ENCODE data around the gene MAP3K7. TPM values are rescaled to one million over a fixed set of nuclear protein-coding genes. Genes with fewer than 3 reads are reported as not detected.

Gene MAP3K7
- total RNA-seq, 1 donor from 2014 or later, result 22.6 TPM

DNA sequence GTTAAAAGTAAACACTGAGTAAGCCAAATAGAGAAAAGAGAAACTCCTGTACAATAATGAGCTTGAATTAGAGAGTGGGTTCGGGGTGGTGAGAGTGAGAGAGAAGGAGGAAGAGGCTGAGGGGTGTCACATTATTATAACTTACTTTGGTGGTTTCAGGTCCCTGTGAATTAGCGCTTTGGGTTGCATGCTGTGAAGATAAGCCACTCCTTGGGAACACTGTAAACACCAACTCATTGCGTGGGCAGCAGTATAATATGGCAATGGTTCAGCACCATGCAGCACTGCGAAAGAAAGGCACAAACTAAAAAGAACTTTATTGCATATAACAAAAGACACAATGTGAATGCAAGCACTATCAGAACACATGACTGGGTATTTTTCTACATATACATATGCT lies 26.9 kb downstream of the MAP3K7 start:
- H3K27me3 ChIP-seq (ENCODE audit: control insufficient read depth, insufficient read depth, low read length), result no peaks in the 10 kb centered on the region
- TF ChIP-seq, protein P1, sequence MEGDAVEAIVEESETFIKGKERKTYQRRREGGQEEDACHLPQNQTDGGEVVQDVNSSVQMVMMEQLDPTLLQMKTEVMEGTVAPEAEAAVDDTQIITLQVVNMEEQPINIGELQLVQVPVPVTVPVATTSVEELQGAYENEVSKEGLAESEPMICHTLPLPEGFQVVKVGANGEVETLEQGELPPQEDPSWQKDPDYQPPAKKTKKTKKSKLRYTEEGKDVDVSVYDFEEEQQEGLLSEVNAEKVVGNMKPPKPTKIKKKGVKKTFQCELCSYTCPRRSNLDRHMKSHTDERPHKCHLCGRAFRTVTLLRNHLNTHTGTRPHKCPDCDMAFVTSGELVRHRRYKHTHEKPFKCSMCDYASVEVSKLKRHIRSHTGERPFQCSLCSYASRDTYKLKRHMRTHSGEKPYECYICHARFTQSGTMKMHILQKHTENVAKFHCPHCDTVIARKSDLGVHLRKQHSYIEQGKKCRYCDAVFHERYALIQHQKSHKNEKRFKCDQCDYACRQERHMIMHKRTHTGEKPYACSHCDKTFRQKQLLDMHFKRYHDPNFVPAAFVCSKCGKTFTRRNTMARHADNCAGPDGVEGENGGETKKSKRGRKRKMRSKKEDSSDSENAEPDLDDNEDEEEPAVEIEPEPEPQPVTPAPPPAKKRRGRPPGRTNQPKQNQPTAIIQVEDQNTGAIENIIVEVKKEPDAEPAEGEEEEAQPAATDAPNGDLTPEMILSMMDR (IDR thresholded peaks at IDR 0.05; ENCODE audit: insufficient read depth, low read length, poor library complexity, severe bottlenecking), result no peak
- H3K4me3 ChIP-seq (ENCODE audit: low read depth, low read length), result no peak overlapping the region
- no peak for DNase-seq (ENCODE audit: low read depth)
- H3K36me3 ChIP-seq (ENCODE audit: control insufficient read depth, insufficient read depth, low read length), result no peaks in the 10 kb centered on the region

DNA sequence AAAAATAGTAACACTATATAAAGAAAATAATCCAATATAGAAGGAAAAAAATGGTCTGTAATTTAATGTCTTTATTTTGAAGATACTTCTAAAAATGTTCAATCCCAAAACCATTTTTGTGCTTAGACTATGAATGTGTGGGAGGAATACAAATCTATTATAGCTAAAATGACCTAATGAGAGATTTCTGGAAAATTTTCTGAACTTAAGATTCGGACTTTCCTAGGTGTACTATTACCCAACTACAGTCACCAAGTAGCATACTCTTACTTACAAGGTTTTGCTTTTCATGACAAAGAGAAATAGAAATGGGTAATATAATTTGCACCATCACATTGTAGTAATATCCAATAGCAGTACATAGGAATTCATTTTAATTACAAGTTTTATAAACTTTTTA lies 29.9 kb downstream of the MAP3K7 start:
- H3K36me3 ChIP-seq (ENCODE audit: control insufficient read depth, insufficient read depth, low read length), result no peaks in the 10 kb centered on the region
- H3K27me3 ChIP-seq (ENCODE audit: control insufficient read depth, insufficient read depth, low read length), result no peaks in the 10 kb centered on the region
- DNase-seq (ENCODE audit: low read depth), result no peak
- TF ChIP-seq, protein P1 (IDR thresholded peaks at IDR 0.05; ENCODE audit: insufficient read depth, low read length, poor library complexity, severe bottlenecking), result no peak
- H3K4me3 ChIP-seq (ENCODE audit: low read depth, low read length), result no peak overlapping the region

DNA sequence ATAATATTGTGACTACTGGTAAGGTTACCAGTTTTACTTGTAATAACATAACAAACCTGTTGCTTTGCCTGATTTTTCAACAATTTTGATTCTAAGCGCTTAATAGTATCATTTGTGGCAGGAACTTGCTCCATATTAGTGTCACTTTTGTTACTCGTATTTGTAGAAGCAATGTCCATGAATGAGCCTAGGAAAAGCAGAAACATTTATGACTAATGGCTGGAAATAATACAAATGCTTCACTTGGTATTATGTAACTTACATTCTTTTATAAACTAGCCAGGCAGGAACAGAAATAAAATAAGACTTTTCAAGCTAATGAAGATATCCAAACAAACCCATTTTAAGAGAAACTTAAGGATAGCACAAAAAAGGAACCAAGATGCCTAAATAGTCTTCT lies 38.9 kb downstream of the MAP3K7 start:
- H3K27me3 ChIP-seq (ENCODE audit: control insufficient read depth, insufficient read depth, low read length), result no peaks in the 10 kb centered on the region
- H3K4me3 ChIP-seq (ENCODE audit: low read depth, low read length), result no peak overlapping the region
- DNase-seq (ENCODE audit: low read depth), result no peak
- TF ChIP-seq, protein P1 (IDR thresholded peaks at IDR 0.05; ENCODE audit: insufficient read depth, low read length, poor library complexity, severe bottlenecking), result no peak
- peaks cover 2% of the 10 kb centered on the region for H3K36me3 ChIP-seq (ENCODE audit: control insufficient read depth, insufficient read depth, low read length)

DNA sequence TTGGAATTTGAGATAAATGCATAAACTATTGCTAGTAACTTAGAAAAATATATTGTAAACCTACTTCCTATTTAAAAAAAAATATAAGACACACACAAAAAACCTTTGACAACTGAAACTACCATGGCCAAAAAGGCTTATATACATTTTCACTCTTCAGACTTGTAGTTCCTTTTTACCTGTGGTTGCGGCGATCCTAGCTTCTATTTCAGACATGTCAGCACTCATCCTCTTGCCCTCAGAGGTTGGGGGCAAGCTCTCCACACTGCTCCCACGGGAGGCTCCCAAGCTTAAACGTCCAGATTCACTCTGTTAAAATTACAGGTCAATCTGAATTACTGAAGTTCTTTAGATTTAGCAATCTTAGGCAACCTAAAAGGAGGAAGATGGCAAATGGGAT lies 39.8 kb downstream of the MAP3K7 start:
- no peaks in the 10 kb centered on the region for H3K27me3 ChIP-seq (ENCODE audit: control insufficient read depth, insufficient read depth, low read length)
- TF ChIP-seq, protein P1 (IDR thresholded peaks at IDR 0.05; ENCODE audit: insufficient read depth, low read length, poor library complexity, severe bottlenecking), result no peak
- DNase-seq (ENCODE audit: low read depth), result no peak
- H3K36me3 ChIP-seq (ENCODE audit: control insufficient read depth, insufficient read depth, low read length), result peaks cover 2% of the 10 kb centered on the region
- no peak overlapping the region for H3K4me3 ChIP-seq (ENCODE audit: low read depth, low read length)

DNA sequence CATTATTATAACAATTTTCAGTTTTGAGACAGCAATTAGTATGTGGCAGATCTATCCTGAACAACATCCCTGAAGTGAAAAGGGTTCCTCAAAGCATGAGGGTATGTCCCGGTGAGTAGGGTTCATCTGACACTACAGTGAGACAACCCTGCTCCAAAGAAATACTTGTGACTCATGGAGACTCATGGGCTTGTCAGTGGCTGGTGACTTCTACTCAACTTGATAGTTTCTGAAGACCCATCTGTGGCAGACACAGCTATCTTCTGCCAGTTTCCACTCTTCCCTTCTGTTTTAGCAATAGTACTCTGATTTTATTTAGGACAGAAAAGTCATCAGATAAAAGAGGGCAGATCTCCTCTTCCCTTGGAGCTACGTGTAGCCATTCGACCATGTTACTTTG lies 41.4 kb downstream of the MAP3K7 start:
- H3K4me3 ChIP-seq (ENCODE audit: low read depth, low read length), result no peak overlapping the region
- H3K27me3 ChIP-seq (ENCODE audit: control insufficient read depth, insufficient read depth, low read length), result no peaks in the 10 kb centered on the region
- H3K36me3 ChIP-seq (ENCODE audit: control insufficient read depth, insufficient read depth, low read length), result peaks cover 2% of the 10 kb centered on the region
- TF ChIP-seq, protein P1 (IDR thresholded peaks at IDR 0.05; ENCODE audit: insufficient read depth, low read length, poor library complexity, severe bottlenecking), result no peak
- DNase-seq (ENCODE audit: low read depth), result no peak

DNA sequence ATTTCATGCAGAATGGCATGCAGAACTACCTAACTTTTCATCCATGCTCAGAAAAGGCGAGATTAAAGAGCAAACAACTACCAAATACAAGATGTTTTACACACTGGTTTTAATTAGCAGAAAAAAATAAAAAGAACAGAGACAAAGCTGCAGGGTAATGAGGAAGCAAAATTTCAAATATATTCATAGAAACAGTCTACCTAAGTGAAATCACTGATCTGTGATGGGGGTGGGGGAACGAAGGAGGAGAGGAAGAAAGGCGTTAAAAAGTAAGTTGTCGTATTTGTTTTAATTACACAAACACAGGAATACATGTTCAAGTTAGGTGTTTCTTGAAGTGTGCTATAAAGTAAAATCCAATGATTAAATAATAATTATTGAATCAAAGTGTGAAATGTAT lies 42.1 kb downstream of the MAP3K7 start:
- DNase-seq (ENCODE audit: low read depth), result no peak
- TF ChIP-seq, protein P1 (IDR thresholded peaks at IDR 0.05; ENCODE audit: insufficient read depth, low read length, poor library complexity, severe bottlenecking), result no peak
- H3K36me3 ChIP-seq (ENCODE audit: control insufficient read depth, insufficient read depth, low read length), result peaks cover 2% of the 10 kb centered on the region
- no peak overlapping the region for H3K4me3 ChIP-seq (ENCODE audit: low read depth, low read length)
- no peaks in the 10 kb centered on the region for H3K27me3 ChIP-seq (ENCODE audit: control insufficient read depth, insufficient read depth, low read length)
